ENCODE results near the gene IGF1R.

Gene IGF1R

DNA sequence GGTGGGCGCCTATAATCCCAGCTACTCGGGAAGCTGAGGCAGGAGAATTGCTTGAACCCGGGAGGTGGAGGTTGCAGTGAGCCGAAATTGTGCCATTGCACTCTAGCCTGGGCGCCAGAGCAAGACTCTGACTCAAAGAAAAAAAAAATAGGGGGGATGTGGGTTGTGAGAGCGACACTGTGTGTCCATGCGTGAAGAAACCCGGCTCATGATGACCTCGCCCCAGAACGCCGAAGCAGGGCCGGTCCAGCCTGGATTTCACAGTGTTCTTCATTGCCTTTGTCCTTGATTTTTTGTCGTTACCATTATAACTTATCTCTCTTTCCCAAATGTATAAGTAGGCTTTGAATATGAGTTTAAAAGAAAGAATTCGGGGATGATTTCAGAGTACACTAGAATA lies 230.5 kb downstream of the IGF1R start:
- peaks cover 91 to 94% of the 10 kb centered on the region in 2 experiments for H3K4me1 ChIP-seq (ENCODE audit: control insufficient read depth in 1 of 2, insufficient read depth in 1 of 2, low read depth in 1 of 2, low read length in 1 of 2)
- H3K27ac ChIP-seq = peak overlapping the region; percentile 35

DNA sequence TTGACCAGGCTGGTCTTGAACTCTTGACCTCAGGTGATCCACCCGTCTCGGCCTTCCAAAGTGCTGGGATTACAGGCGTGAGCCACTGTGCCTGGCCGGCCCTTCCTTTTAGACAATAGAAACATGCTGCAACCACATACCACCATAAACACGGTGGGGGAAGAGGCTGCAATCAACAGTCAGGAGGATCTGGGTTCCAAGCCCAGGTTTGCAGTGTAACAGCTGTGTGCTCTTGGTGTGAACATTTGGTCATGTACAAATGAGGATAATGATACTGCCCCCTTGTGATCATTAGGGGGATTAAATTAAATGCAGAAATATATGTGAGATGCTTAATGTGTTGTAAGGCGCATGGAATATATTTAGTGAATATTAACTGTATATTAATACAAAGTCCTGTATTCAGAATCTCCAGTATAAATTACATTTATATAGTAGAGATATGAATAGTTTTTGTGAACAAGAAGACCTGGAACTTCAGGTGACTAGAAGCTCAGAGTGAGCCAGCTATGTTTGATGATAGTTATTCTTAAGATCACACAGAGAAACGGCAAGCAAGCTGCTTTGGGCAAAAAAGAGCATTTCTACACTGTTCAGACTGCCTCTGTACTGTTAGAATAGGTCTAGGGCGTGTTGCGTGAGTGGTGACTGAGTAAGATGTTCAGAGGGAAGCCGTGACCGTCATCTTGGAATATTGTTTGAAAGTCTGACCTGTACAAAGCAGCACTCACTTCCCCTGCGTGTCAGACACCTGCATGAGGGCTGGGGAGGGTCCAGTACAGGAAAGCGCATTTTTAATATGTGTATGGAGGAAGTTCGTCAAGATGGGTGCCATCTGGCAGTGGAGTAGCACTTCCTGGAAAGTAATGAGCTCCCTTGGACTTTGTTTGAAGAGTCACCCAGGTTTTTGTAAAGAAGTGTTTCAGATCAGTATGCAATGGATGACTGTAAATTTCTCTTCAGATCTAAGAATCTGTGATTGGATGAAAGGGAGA lies 233.5 kb downstream of the IGF1R start:
- TF ChIP-seq, protein P1, sequence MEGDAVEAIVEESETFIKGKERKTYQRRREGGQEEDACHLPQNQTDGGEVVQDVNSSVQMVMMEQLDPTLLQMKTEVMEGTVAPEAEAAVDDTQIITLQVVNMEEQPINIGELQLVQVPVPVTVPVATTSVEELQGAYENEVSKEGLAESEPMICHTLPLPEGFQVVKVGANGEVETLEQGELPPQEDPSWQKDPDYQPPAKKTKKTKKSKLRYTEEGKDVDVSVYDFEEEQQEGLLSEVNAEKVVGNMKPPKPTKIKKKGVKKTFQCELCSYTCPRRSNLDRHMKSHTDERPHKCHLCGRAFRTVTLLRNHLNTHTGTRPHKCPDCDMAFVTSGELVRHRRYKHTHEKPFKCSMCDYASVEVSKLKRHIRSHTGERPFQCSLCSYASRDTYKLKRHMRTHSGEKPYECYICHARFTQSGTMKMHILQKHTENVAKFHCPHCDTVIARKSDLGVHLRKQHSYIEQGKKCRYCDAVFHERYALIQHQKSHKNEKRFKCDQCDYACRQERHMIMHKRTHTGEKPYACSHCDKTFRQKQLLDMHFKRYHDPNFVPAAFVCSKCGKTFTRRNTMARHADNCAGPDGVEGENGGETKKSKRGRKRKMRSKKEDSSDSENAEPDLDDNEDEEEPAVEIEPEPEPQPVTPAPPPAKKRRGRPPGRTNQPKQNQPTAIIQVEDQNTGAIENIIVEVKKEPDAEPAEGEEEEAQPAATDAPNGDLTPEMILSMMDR (IDR thresholded peaks at IDR 0.05) = peak; percentile 72
- Histone ChIP-seq H3K9me3 (no peaks in the 10 kb centered on the region), H3K36me3 (no peaks in the 10 kb centered on the region), H3K4me3 (ENCODE audit: low read depth in 1 of 2, low read length in 1 of 2) (peak overlapping the region; percentile 2 to 33), H3K4me1 (ENCODE audit: control insufficient read depth in 1 of 2, insufficient read depth in 1 of 2, low read depth in 1 of 2, low read length in 1 of 2) (peaks cover 61 to 64% of the 10 kb centered on the region in 2 experiments), H3K27me3 (no peaks in the 10 kb centered on the region), H3K27ac (peak overlapping the region; percentile 69)

More for the DNA sequence above, 230.5 kb downstream of the IGF1R start:
- Histone ChIP-seq H3K9me3 (no peaks in the 10 kb centered on the region), H3K27me3 (no peaks in the 10 kb centered on the region), H3K36me3 (no peaks in the 10 kb centered on the region), H3K4me3 (ENCODE audit: low read depth in 1 of 2, low read length in 1 of 2) (no peak overlapping the region)
- TF ChIP-seq, protein P1 (IDR thresholded peaks at IDR 0.05) = no peak

DNA sequence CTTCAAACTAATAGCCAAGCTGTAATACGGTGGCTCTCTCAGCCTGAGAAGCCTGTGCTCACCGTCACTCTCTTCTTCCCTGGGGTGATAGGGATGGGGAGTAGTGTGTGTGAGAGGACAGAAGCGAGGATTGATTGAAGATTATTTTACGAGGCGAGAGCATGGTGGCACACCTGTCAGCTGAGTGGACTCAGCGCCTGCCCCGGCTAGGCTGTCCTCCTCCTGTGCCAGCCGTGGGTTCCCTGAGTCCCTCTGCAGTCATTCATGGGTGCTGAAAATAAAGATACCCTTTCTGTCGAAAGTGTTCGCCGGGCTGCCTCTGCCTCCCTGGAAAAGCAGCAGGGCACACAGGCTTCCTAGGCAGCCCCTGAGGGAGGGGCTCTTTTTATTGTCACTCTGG lies 235.1 kb downstream of the IGF1R start:
- Histone ChIP-seq H3K9me3 (no peaks in the 10 kb centered on the region), H3K27me3 (no peaks in the 10 kb centered on the region), H3K36me3 (no peaks in the 10 kb centered on the region), H3K4me1 (ENCODE audit: control insufficient read depth in 1 of 2, insufficient read depth in 1 of 2, low read depth in 1 of 2, low read length in 1 of 2) (peaks cover 51 to 56% of the 10 kb centered on the region in 2 experiments), H3K4me3 (ENCODE audit: low read depth in 1 of 2, low read length in 1 of 2) (no peak overlapping the region), H3K27ac (peak overlapping the region; percentile 69)
- TF ChIP-seq, protein P1 (IDR thresholded peaks at IDR 0.05) = no peak

DNA sequence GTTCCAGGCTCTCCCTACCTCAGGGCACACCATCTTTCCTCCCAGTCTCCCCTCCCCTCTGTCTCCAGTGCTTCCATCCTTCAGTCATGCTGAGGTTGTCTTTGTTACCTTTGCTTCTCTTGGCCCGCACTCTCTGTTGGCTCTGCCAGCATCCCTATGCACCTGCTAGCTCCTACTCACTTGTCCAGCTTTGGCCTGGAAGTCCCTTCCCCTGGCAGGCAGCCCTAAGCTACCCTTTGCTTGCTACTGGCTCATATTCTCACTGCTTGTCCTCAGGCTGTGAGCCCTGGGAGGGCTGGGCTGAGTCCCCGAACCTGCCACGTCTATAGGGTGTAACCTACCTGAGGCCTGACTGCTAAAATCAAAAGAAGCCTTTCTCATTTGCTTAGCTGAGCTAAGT lies 236.6 kb downstream of the IGF1R start:
- TF ChIP-seq, protein P1 (IDR thresholded peaks at IDR 0.05) = no peak
- no peaks in the 10 kb centered on the region for H3K36me3 ChIP-seq
- no peak overlapping the region for H3K4me3 ChIP-seq (ENCODE audit: low read depth in 1 of 2, low read length in 1 of 2)
- H3K27me3 ChIP-seq = no peaks in the 10 kb centered on the region
- H3K9me3 ChIP-seq = no peaks in the 10 kb centered on the region
- H3K4me1 ChIP-seq (ENCODE audit: control insufficient read depth in 1 of 2, insufficient read depth in 1 of 2, low read depth in 1 of 2, low read length in 1 of 2) = peaks cover 43% of the 10 kb centered on the region in 2 experiments
- peak overlapping the region; percentile 35 for H3K27ac ChIP-seq

DNA sequence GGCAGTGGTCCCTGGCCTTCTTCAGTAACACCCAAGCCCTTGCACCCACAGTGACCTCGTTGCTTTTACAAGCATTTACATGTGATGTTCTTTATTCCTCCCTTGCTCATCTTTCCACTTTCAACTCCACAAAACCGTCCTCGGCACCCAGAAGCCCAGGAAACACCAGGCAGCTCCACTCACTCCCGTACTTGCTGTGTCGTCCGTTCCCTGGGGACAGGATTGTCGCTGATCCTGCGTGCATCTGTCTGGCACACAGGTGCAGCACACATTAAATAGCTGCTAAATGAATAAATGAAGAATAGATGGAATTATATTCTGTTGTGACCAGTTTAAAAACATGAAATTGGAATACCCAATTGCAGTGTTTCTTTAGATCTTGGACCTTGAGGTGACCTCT lies 239.6 kb downstream of the IGF1R start:
- Histone ChIP-seq H3K27me3 (no peaks in the 10 kb centered on the region), H3K4me3 (ENCODE audit: low read depth in 1 of 2, low read length in 1 of 2) (no peak overlapping the region), H3K27ac (no peak overlapping the region), H3K9me3 (no peaks in the 10 kb centered on the region), H3K36me3 (peaks cover 12% of the 10 kb centered on the region), H3K4me1 (ENCODE audit: control insufficient read depth in 1 of 2, insufficient read depth in 1 of 2, low read depth in 1 of 2, low read length in 1 of 2) (peaks cover 15 to 20% of the 10 kb centered on the region in 2 experiments)
- TF ChIP-seq, protein P1 (IDR thresholded peaks at IDR 0.05) = no peak

Measured in neutrophil (primary cell).